Measurements from ENCODE around the gene BAIAP2L2.
"Not testable (repeated sequence)": the region's sequence is repeated elsewhere in the genome, so short reads cannot be mapped to it uniquely, and the experiment has no call there.

Gene BAIAP2L2

GRCh38 chr22:38080474-38080849 lies 30.0 kb downstream of the BAIAP2L2 start:
- DNase-seq = no peak

- DNase-seq = no peak
Measured at GRCh38 chr22:38079804-38080203, 30.7 kb downstream of the BAIAP2L2 start.

GRCh38 chr22:38079208-38079607 lies 31.3 kb downstream of the BAIAP2L2 start:
- DNase-seq = not testable (repeated sequence)

- DNase-seq = no peak
Measured at GRCh38 chr22:38078046-38078840, 32.2 kb downstream of the BAIAP2L2 start.

GRCh38 chr22:38077595-38077994 lies 32.9 kb downstream of the BAIAP2L2 start:
- DNase-seq = no peak

GRCh38 chr22:38077096-38077495 lies 33.4 kb downstream of the BAIAP2L2 start:
- DNase-seq = no peak

- DNase-seq = no peak
Measured at GRCh38 chr22:38075961-38076360, 34.5 kb downstream of the BAIAP2L2 start.

GRCh38 chr22:38075105-38075825 lies 35.2 kb downstream of the BAIAP2L2 start:
- DNase-seq = no peak

- DNase-seq = no peak
Measured at GRCh38 chr22:38074181-38075104, 36.0 kb downstream of the BAIAP2L2 start.

- DNase-seq = no peak
Measured at GRCh38 chr22:38073150-38074130, 37.0 kb downstream of the BAIAP2L2 start.

- no peak for DNase-seq
Measured at GRCh38 chr22:38072322-38073149, 37.9 kb downstream of the BAIAP2L2 start.

- DNase-seq = no peak
Measured at GRCh38 chr22:38071421-38072321, 38.8 kb downstream of the BAIAP2L2 start.

GRCh38 chr22:38070250-38070921 lies 40.1 kb downstream of the BAIAP2L2 start:
- no peak for DNase-seq

GRCh38 chr22:38069372-38070249 lies 40.9 kb downstream of the BAIAP2L2 start:
- DNase-seq = no peak

- no peak for DNase-seq
Measured at GRCh38 chr22:38068641-38069371, 41.7 kb downstream of the BAIAP2L2 start.

- no peak for DNase-seq
Measured at GRCh38 chr22:38067761-38068360, 42.6 kb downstream of the BAIAP2L2 start.

- no peak for DNase-seq
Measured at GRCh38 chr22:38067028-38067415, 43.5 kb downstream of the BAIAP2L2 start.
